Fibroblast of lung (primary cell): ENCODE measurements around the gene MYO9A. TPM values are rescaled to one million over a fixed set of nuclear protein-coding genes. Genes with fewer than 3 reads are reported as not detected.
A peak's percentile ranks its signal among the peaks of the same experiment; 100 is the strongest.

Experiments
- DNase-seq, 2 donors: peaks; one replicate each; pipeline versions ENCODE4 v3.0.0 to v3.0.0-alpha.2; 2010; ENCODE audit warnings: low read depth in 2 of 2
- H2AFZ ChIP-seq: 2 replicates; pipeline ENCODE4 v1.5.1; 2012; ENCODE audit warnings: low read length, control low read depth, inconsistent platforms
- H3K27ac ChIP-seq: 2 replicates; pipeline ENCODE4 v1.5.1; 2011; ENCODE audit warnings: low read length, control low read depth; ENCODE audit not compliant: insufficient read depth
- H3K27me3 ChIP-seq: 2 replicates; pipeline ENCODE4 v1.5.1; 2011; ENCODE audit warnings: mild to moderate bottlenecking, low read length; ENCODE audit not compliant: control insufficient read depth, insufficient read depth
- H3K36me3 ChIP-seq: 2 replicates; pipeline ENCODE4 v1.5.1; 2011; ENCODE audit warnings: low read length; ENCODE audit not compliant: control insufficient read depth, insufficient read depth
- H3K4me1 ChIP-seq: 2 replicates; pipeline ENCODE4 v1.5.1; 2011; ENCODE audit warnings: low read length; ENCODE audit not compliant: control insufficient read depth, insufficient read depth; ENCODE audit errors: extremely low read depth
- H3K4me2 ChIP-seq: 2 replicates; pipeline ENCODE4 v1.5.1; 2011; ENCODE audit warnings: low read length, control low read depth; ENCODE audit not compliant: insufficient read depth; ENCODE audit errors: extremely low read depth
- H3K4me3 ChIP-seq, 4 experiments: fragments of 200-600 bp in 1 of 4; sonication (generic) in 1 of 4; replicated peaks in 1 of 4; 2 replicates each; pipeline ENCODE4 v1.5.1; 2011 to 2016; ENCODE audit warnings: low read length in 4 of 4, low read depth in 3 of 4, mild to moderate bottlenecking in 3 of 4, control low read depth in 2 of 4, inconsistent platforms in 1 of 4, mixed read lengths in 1 of 4; ENCODE audit not compliant: insufficient read depth in 1 of 4; ENCODE audit errors: control extremely low read depth in 1 of 4
- H3K79me2 ChIP-seq: 2 replicates; pipeline ENCODE4 v1.5.1; 2012; ENCODE audit warnings: mild to moderate bottlenecking, low read length, inconsistent platforms; ENCODE audit not compliant: control insufficient read depth, insufficient read depth
- H3K9ac ChIP-seq: 2 replicates; pipeline ENCODE4 v1.5.1; 2011; ENCODE audit warnings: mild to moderate bottlenecking, low read length, control low read depth; ENCODE audit not compliant: insufficient read depth
- H3K9me3 ChIP-seq: 2 replicates; pipeline ENCODE4 v1.5.1; 2012; ENCODE audit warnings: low read depth, low read length; ENCODE audit not compliant: control insufficient read depth, insufficient read depth
- H4K20me1 ChIP-seq: 2 replicates; pipeline ENCODE4 v1.5.1; 2011; ENCODE audit warnings: low read length; ENCODE audit not compliant: control insufficient read depth, insufficient read depth; ENCODE audit errors: extremely low read depth
- CTCF ChIP-seq, 2 donors: IDR thresholded peaks in 1 of 2; conservative IDR thresholded peaks in 1 of 2; 1 replicate in 1 of 2; 2 replicates in 1 of 2; pipeline ENCODE4 v1.5.1; 2011 to 2012; ENCODE audit warnings: low read length in 2 of 2, control low read depth in 1 of 2, inconsistent platforms in 1 of 2, low read depth in 1 of 2, mild to moderate bottlenecking in 1 of 2
- EZH2 ChIP-seq: IDR thresholded peaks from 2 replicates; pipeline ENCODE4 v1.5.1; 2012; ENCODE audit warnings: low read length, control low read depth, mild to moderate bottlenecking; ENCODE audit errors: missing control alignments
- polyA plus RNA-seq, 2 donors: library from polyadenylated mRNA; depleted of rRNA in 1 of 2; stranded (reverse) in 1 of 2; unstranded in 1 of 2; fragments of >200 nt; gene quantifications; 2 replicates each; pipeline ENCODE4 v1.2.1, GENCODE V29; 2011 to 2012; ENCODE audit warnings: missing spikeins in 1 of 2
- total RNA-seq: library from RNA; depleted of rRNA; stranded (reverse); fragments of >200 nt; gene quantifications from 2 replicates; pipeline ENCODE4 v1.2.1, GENCODE V29; 2014

The MYO9A gene
- total and polyA plus RNA-seq, 2 donors (not counting 1 experiment from before 2014, with no cell fraction given), result 12.8 to 48.6 TPM

GRCh38 chr15:72099155-72099554, 18.8 kb downstream of the MYO9A start:
- H3K36me3 ChIP-seq, result no peaks in the 10 kb centered on the region
- no peaks in the 10 kb centered on the region for H3K4me1 ChIP-seq
- peaks cover 2% of the 10 kb centered on the region for H3K79me2 ChIP-seq
- no peaks in the 10 kb centered on the region for H3K9me3 ChIP-seq
- H3K9ac ChIP-seq, result no peak overlapping the region
- H4K20me1 ChIP-seq, result no peaks in the 10 kb centered on the region
- no peaks in the 10 kb centered on the region for H3K27me3 ChIP-seq
- no peak for DNase-seq
- H3K27ac ChIP-seq, result no peak overlapping the region
- H3K4me2 ChIP-seq, result no peak overlapping the region
- TF ChIP-seq EZH2 (no peak), CTCF (conservative IDR thresholded peaks at IDR 0.05 in 1 of 2, IDR thresholded peaks at IDR 0.05 in 1 of 2; ENCODE audit: low read depth in 1 of 2, low read length in 2 of 2) (no peak)
- no peak overlapping the region for H2AFZ ChIP-seq
- no peak overlapping the region for H3K4me3 ChIP-seq

GRCh38 chr15:72098040-72098439, 19.9 kb downstream of the MYO9A start:
- Histone ChIP-seq H3K79me2 (peaks cover 2% of the 10 kb centered on the region), H2AFZ (no peak overlapping the region), H3K27me3 (no peaks in the 10 kb centered on the region), H3K4me1 (no peaks in the 10 kb centered on the region), H3K4me2 (no peak overlapping the region), H3K27ac (no peak overlapping the region), H3K9me3 (no peaks in the 10 kb centered on the region), H3K9ac (no peak overlapping the region), H3K36me3 (no peaks in the 10 kb centered on the region), H4K20me1 (no peaks in the 10 kb centered on the region), H3K4me3 (no peak overlapping the region)
- TF ChIP-seq CTCF (conservative IDR thresholded peaks at IDR 0.05 in 1 of 2, IDR thresholded peaks at IDR 0.05 in 1 of 2; ENCODE audit: low read depth in 1 of 2, low read length in 2 of 2) (no peak), EZH2 (no peak)
- DNase-seq, result peak in 1 of 2 donors; percentile 54

- no peak for TF ChIP-seq CTCF (conservative IDR thresholded peaks at IDR 0.05 in 1 of 2, IDR thresholded peaks at IDR 0.05 in 1 of 2; ENCODE audit: low read depth in 1 of 2, low read length in 2 of 2)
- no peak for TF ChIP-seq EZH2
- H3K9me3 ChIP-seq, result no peaks in the 10 kb centered on the region
- H3K27ac ChIP-seq, result no peak overlapping the region
- no peak overlapping the region for H3K4me3 ChIP-seq
- no peaks in the 10 kb centered on the region for H3K4me1 ChIP-seq
- no peaks in the 10 kb centered on the region for H3K27me3 ChIP-seq
- no peaks in the 10 kb centered on the region for H4K20me1 ChIP-seq
- H3K79me2 ChIP-seq, result peaks cover 2% of the 10 kb centered on the region
- no peak for DNase-seq
- H3K4me2 ChIP-seq, result no peak overlapping the region
- H3K9ac ChIP-seq, result no peak overlapping the region
- no peak overlapping the region for H2AFZ ChIP-seq
- H3K36me3 ChIP-seq, result no peaks in the 10 kb centered on the region
Measured at GRCh38 chr15:72096796-72097195, 21.2 kb downstream of the MYO9A start.
